Fibroblast of mammary gland (primary cell): ENCODE data around the gene CALY.

Source experiments
- DNase-seq: peaks from one replicate; pipeline ENCODE4 v3.0.0-alpha.2; 2010; ENCODE audit warnings: low read depth
- H3K4me3 ChIP-seq: 2 replicates; pipeline ENCODE4 v1.5.1; 2011; ENCODE audit warnings: low read depth, mild to moderate bottlenecking, low read length, moderate library complexity; ENCODE audit not compliant: control insufficient read depth
- CTCF ChIP-seq: conservative IDR thresholded peaks from 2 replicates; pipeline ENCODE4 v1.5.1; 2011; ENCODE audit warnings: low read depth, low read length, inconsistent platforms; ENCODE audit not compliant: control insufficient read depth, insufficient read depth

The CALY gene

GRCh38 chr10:133314911-133315310 is 21.8 kb downstream of the CALY start:
- TF ChIP-seq CTCF: no peak
- no peak for DNase-seq
- no peak overlapping the region for H3K4me3 ChIP-seq

- TF ChIP-seq CTCF: no peak
- no peak for DNase-seq
- no peak overlapping the region for H3K4me3 ChIP-seq
Observed at GRCh38 chr10:133313192-133313591, 23.5 kb downstream of the CALY start.

DNA sequence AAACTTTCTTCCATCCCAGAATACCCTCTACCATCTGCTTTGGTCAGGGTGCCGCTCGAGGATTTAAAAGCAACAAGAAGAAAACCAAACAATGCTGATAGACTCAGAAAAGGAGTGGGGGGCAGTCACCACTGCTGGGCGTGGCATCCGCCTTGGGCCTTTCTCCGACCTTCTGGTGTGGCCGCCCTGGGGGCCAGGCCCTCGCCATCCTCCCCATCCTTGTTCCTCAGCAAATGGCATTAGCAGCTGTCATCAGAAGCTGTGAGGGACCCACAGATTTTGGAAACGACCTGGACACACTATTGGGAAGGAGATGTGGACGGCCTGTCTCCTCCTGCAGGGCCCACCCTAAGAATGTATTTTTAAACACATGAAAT is 23.9 kb downstream of the CALY start:
- H3K4me3 ChIP-seq: no peak overlapping the region
- DNase-seq: no peak
- no peak for TF ChIP-seq CTCF

DNA sequence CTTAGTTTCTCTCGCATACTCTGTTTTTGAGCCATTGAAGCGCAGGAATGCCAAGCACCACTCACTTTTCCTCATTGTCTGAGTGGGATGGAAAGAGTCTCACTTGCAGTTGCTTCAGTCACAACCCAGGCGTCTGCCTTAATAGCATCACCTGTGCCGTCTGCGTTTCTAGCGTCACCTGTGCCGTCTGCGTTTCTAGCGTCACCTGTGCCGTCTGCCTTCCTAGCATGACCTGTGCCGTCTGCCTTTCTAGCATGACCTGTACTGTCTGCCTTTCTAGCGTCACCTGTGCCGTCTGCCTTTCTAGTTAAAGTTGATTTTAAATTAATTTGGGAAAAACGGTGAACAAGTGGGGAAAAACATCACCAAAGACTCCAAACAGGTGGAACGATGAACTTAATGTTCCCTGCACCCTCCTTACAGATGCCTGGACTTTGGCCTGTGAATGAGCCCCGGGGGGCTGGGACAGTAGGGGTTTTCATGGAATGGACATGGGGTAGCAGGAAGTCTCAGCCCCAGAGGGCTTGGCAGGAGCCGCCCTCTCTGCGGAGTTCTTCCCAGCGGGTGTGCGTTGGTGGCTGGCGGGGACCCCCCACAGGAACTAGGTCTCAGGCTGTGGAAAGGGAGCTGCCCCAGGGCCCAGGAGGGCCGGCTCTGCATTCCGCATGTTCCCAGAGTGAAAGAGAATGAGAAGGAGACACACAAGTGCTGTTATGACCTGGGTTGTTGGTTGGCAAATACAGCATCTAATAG is 24.5 kb downstream of the CALY start:
- TF ChIP-seq CTCF: no peak
- H3K4me3 ChIP-seq: no peak overlapping the region
- DNase-seq: no peak

DNA sequence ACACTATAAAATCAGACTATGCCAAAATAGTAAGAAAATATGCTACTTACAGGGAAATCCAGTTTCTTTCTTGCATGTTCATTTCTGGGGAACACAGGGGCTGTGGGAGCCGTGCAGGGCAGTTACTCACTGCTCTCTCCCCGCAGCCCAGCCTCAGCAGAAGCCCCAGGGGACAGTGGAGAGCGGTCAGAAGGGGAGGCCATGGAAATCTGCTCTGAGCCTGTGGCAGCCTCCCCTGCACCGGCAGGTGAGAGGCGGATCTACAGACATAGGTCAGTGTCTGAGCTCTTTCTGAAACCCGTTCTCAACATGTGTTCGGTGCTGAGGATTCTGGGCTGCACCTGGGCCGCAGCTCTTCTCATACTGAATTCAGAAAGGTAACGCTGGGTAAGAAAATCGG is 25.1 kb downstream of the CALY start:
- TF ChIP-seq CTCF: no peak
- no peak for DNase-seq
- no peak overlapping the region for H3K4me3 ChIP-seq

GRCh38 chr10:133310789-133311188 is 25.9 kb downstream of the CALY start:
- no peak for TF ChIP-seq CTCF
- DNase-seq: no peak
- H3K4me3 ChIP-seq: no peak overlapping the region

DNA sequence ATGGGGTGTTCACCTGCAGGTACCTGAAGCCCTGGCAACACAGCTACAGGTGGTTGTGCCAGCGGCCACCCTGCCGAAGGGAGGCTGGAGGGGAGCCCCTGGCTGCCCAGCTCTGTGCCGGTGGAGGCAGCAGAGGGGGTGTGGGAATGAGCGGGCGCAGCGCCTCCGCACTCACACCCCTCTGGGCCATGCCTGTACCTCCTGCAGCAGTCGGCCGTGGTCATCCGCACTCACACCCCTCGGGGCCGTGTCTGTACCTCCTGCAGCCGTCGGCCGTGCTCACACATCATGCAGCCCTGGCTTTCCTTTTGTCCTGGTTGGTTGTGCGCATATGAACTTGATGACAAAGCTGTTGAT is 26.3 kb downstream of the CALY start:
- H3K4me3 ChIP-seq: no peak overlapping the region
- TF ChIP-seq CTCF: no peak
- no peak for DNase-seq
